Activated naive CD8-positive, alpha-beta T cell treated with anti-CD3 and anti-CD28 coated beads for 36 hours (primary cell): Measurements from ENCODE around the gene PLA2G4F. TPM values are rescaled to one million over a fixed set of nuclear protein-coding genes. Genes with fewer than 3 reads are reported as not detected.
"Not testable (repeated sequence)": the region's sequence is repeated elsewhere in the genome, so short reads cannot be mapped to it uniquely, and the experiment has no call there.

Source experiments
- DNase-seq: peaks from one replicate; pipeline ENCODE4 v3.0.0; 2021
- H3K27ac Mint-ChIP-seq: one replicate; pipeline ENCODE4 v1.8.0; 2022; ENCODE audit warnings: mild to moderate bottlenecking, moderate library complexity, mixed read lengths
- H3K27me3 Mint-ChIP-seq: one replicate; pipeline ENCODE4 v1.8.0; 2022; ENCODE audit warnings: mild to moderate bottlenecking, mixed read lengths
- H3K36me3 Mint-ChIP-seq: one replicate; pipeline ENCODE4 v1.8.0; 2021; ENCODE audit warnings: mild to moderate bottlenecking, mixed read lengths
- H3K4me1 Mint-ChIP-seq: one replicate; pipeline ENCODE4 v1.8.0; 2021; ENCODE audit warnings: mixed read lengths
- H3K4me3 Mint-ChIP-seq: one replicate; pipeline ENCODE4 v1.8.0; 2022; ENCODE audit warnings: mild to moderate bottlenecking, moderate library complexity, mixed read lengths
- H3K9me3 Mint-ChIP-seq: one replicate; pipeline ENCODE4 v1.8.0; 2022; ENCODE audit warnings: mixed read lengths
- total RNA-seq, 2 experiments: library from RNA; stranded (reverse); gene quantifications; one replicate each; pipeline ENCODE4 v1.2.3, GENCODE V29; 2021

The PLA2G4F gene
- total RNA-seq, 2 experiments from 2014 or later = not detected

DNA sequence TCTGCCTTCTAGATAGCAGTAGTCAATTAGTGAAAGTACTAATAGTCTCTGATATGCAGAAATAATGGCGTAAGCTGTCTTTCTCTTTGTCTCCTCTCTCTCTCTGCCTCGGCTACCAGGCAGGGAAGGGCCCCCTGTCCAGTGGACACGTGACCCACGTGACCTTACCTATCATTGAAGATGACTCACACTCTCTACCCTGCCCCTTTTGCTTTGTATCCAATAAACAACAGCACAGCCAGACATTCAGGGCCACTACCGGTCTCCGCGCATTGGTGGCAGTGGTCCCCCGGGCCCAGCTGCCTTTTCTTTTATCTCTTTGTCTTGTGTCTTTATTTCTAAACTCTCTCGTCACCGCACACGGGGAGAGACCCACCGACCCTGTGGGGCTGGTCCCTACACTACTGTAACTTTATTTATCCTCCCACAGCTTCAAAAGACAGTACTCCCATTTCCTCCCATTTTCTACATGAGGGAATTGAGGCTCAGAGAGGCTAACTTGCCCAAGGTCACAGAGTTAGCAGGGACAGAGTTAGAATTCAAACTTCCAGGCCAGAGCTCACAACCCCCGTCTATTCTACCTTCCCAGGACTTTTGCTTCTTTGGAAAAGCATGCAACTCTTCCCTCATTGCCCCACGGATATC, 64.6 kb downstream of the PLA2G4F start:
- H3K27ac Mint-ChIP-seq, H3K27me3 Mint-ChIP-seq, H3K4me1 Mint-ChIP-seq, H3K4me3 Mint-ChIP-seq, H3K36me3 Mint-ChIP-seq, H3K9me3 Mint-ChIP-seq, DNase-seq: not testable (repeated sequence)

DNA sequence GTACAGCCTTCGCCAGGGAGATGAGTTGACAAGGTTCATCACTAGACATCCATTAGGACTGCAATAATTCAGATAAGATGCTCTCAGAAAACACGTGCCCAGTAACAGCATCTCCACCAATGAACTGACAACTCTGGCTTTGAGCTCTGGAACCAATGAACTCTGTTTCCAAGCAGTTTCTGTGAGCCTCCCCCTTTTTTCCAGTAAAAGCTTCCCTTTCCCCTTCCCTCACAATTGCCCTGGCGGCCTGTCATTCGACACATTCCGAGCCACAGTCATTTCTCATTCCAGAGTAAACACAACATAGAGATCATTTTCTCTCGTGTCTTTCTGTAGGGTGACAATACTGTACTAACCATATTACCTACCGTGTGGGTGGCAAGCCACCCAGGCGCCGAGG, 65.7 kb downstream of the PLA2G4F start:
- Mint-ChIP-seq H3K27me3 (no peaks in the 10 kb centered on the region), H3K36me3 (no peaks in the 10 kb centered on the region), H3K4me1 (no peaks in the 10 kb centered on the region), H3K9me3 (no peaks in the 10 kb centered on the region), H3K27ac (no peak overlapping the region), H3K4me3 (no peak overlapping the region)
- no peak for DNase-seq

DNA sequence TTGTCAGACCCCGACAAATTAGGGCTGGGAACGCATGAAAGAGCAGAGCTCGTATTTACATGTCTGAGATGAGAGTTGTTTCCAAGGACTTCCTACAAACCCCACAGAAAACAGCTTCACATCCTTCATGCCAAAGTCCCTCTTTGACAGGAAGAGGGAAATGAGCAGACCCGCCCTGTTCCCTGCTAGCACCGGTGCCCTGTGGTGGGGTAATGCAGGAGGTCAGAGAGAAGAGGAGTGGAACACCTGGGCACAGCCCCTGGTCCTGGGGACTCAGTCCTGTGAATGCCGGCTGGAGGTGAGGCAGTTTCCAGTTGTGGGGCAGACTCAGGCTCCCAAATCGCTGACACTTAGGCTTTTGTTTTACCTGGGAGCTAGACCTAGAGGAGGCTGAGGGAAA, 66.1 kb downstream of the PLA2G4F start:
- Mint-ChIP-seq H3K9me3 (no peaks in the 10 kb centered on the region), H3K27ac (no peak overlapping the region), H3K4me3 (no peak overlapping the region), H3K27me3 (no peaks in the 10 kb centered on the region), H3K4me1 (no peaks in the 10 kb centered on the region), H3K36me3 (no peaks in the 10 kb centered on the region)
- no peak for DNase-seq

DNA sequence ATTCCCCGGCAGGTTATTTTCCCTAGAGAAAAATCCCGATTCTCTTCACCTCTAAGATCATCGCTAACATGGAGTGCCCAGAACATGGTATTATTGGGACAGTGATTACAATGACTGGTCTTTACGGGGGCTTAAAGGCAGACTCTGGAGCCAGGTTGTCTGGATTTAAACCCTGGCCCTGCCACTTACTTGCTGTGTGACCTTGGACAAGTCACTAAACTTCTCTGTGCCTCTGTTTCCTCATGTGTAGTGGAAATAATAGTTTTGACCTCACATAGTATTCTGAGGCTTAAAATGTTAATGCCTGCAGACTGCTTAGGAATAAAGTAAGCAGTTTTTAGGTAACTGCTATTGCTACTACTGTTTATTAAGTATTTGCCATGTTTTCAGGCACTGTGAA, 66.5 kb downstream of the PLA2G4F start:
- DNase-seq = no peak
- H3K4me3 Mint-ChIP-seq = no peak overlapping the region
- H3K27ac Mint-ChIP-seq = no peak overlapping the region
- no peaks in the 10 kb centered on the region for H3K4me1 Mint-ChIP-seq
- no peaks in the 10 kb centered on the region for H3K27me3 Mint-ChIP-seq
- H3K36me3 Mint-ChIP-seq = no peaks in the 10 kb centered on the region
- H3K9me3 Mint-ChIP-seq = no peaks in the 10 kb centered on the region

Other genes with a start within 250 kb of the PLA2G4F start
- gene EHD4, start 184.1 kb downstream of the PLA2G4F start, total RNA-seq = 10 to 100 TPM; 23.5 to 23.6 TPM
- gene PLA2G4E, start 135.6 kb downstream of the PLA2G4F start, total RNA-seq = not detected
- not detected for gene PLA2G4D, start 62.1 kb downstream of the PLA2G4F start, total RNA-seq
- 10 to 100 TPM; 43.3 to 44.2 TPM for gene VPS39, start 51.7 kb upstream of the PLA2G4F start, total RNA-seq
- 10 to 100 TPM; 21.0 to 23.7 TPM for gene GANC, start 116.6 kb upstream of the PLA2G4F start, total RNA-seq
- 10 to 100 TPM; 34.8 to 35.8 TPM for gene TMEM87A, start 116.8 kb upstream of the PLA2G4F start, total RNA-seq
- 1 to 10 TPM; 1.4 to 1.8 TPM for gene CAPN3, start 202.9 kb upstream of the PLA2G4F start, total RNA-seq